HUES6 (cell line): ENCODE data around the gene CHRM2.

ENCODE experiments used
- H3K27ac ChIP-seq: 2 replicates; pipeline ENCODE4 v1.7.0; 2013; ENCODE audit warnings: low read depth, mild to moderate bottlenecking, low read length, inconsistent platforms
- H3K27me3 ChIP-seq: 2 replicates; pipeline ENCODE4 v1.6.1; 2013; ENCODE audit warnings: low read length; ENCODE audit not compliant: control insufficient read depth, insufficient read depth
- H3K36me3 ChIP-seq: 2 replicates; pipeline ENCODE4 v1.6.1; 2013; ENCODE audit warnings: low read length; ENCODE audit not compliant: control insufficient read depth, insufficient read depth
- H3K4me1 ChIP-seq: 2 replicates; pipeline ENCODE4 v1.6.1; 2013; ENCODE audit warnings: low read length; ENCODE audit not compliant: control insufficient read depth, insufficient read depth
- H3K4me3 ChIP-seq: 2 replicates; pipeline ENCODE4 v1.5.1; 2013; ENCODE audit warnings: low read depth, low read length
- H3K9ac ChIP-seq: one replicate; pipeline ENCODE4 v1.6.1; 2013; ENCODE audit warnings: mild to moderate bottlenecking, low read length
- H3K9me3 ChIP-seq: 2 replicates; pipeline ENCODE4 v1.6.1; 2013; ENCODE audit warnings: low read depth, low read length; ENCODE audit not compliant: control insufficient read depth, insufficient read depth

Gene CHRM2

GRCh38 chr7:136998495-136998894 is 130.0 kb downstream of the CHRM2 start:
- Histone ChIP-seq H3K9me3 (no peaks in the 10 kb centered on the region), H3K4me3 (no peak overlapping the region), H3K36me3 (no peaks in the 10 kb centered on the region), H3K27ac (no peak overlapping the region), H3K4me1 (0 out of 2 replicates have a peak, but pooled peaks cover 6% of the 10 kb centered on the region), H3K27me3 (no peaks in the 10 kb centered on the region), H3K9ac (no peak overlapping the region)

- Histone ChIP-seq H3K4me1 (0 out of 2 replicates have a peak, but pooled peaks cover 6% of the 10 kb centered on the region), H3K27ac (no peak overlapping the region)
Measured at GRCh38 chr7:137000621-137001020, 132.2 kb downstream of the CHRM2 start.

GRCh38 chr7:137001041-137001440 is 132.6 kb downstream of the CHRM2 start:
- H3K4me3 ChIP-seq = no peak overlapping the region
- H3K9ac ChIP-seq = no peak overlapping the region
- no peak overlapping the region for H3K27ac ChIP-seq
- H3K4me1 ChIP-seq = 0 out of 2 replicates have a peak, but pooled peaks cover 6% of the 10 kb centered on the region
- no peaks in the 10 kb centered on the region for H3K36me3 ChIP-seq
- no peaks in the 10 kb centered on the region for H3K9me3 ChIP-seq
- H3K27me3 ChIP-seq = no peaks in the 10 kb centered on the region

More at GRCh38 chr7:137000621-137001020, 132.2 kb downstream of the CHRM2 start:
- Histone ChIP-seq H3K36me3 (no peaks in the 10 kb centered on the region), H3K9me3 (no peaks in the 10 kb centered on the region), H3K27me3 (no peaks in the 10 kb centered on the region), H3K4me3 (no peak overlapping the region), H3K9ac (no peak overlapping the region)

- H3K9me3 ChIP-seq = no peaks in the 10 kb centered on the region
- no peak overlapping the region for H3K9ac ChIP-seq
- 0 out of 2 replicates have a peak, but pooled peaks cover 6% of the 10 kb centered on the region for H3K4me1 ChIP-seq
- H3K27me3 ChIP-seq = no peaks in the 10 kb centered on the region
- H3K27ac ChIP-seq = no peak overlapping the region
- no peak overlapping the region for H3K4me3 ChIP-seq
- H3K36me3 ChIP-seq = no peaks in the 10 kb centered on the region
Measured at GRCh38 chr7:137001478-137001877, 133.0 kb downstream of the CHRM2 start.

GRCh38 chr7:137003086-137003485 is 134.6 kb downstream of the CHRM2 start:
- Histone ChIP-seq H3K9me3 (no peaks in the 10 kb centered on the region), H3K27ac (no peak overlapping the region), H3K9ac (no peak overlapping the region), H3K4me1 (peaks cover 6% of the 10 kb centered on the region; the same call in 1 of the 2 replicates), H3K36me3 (no peaks in the 10 kb centered on the region), H3K27me3 (no peaks in the 10 kb centered on the region), H3K4me3 (no peak overlapping the region)

GRCh38 chr7:137003566-137003965 is 135.1 kb downstream of the CHRM2 start:
- no peaks in the 10 kb centered on the region for H3K27me3 ChIP-seq

GRCh38 chr7:137005873-137006272 is 137.4 kb downstream of the CHRM2 start:
- Histone ChIP-seq H3K4me3 (no peak overlapping the region), H3K27ac (no peak overlapping the region), H3K36me3 (no peaks in the 10 kb centered on the region), H3K4me1 (peaks cover 6% of the 10 kb centered on the region; the same call in 1 of the 2 replicates), H3K9me3 (no peaks in the 10 kb centered on the region), H3K27me3 (no peaks in the 10 kb centered on the region), H3K9ac (no peak overlapping the region)

More at GRCh38 chr7:137003566-137003965, 135.1 kb downstream of the CHRM2 start:
- Histone ChIP-seq H3K27ac (no peak overlapping the region), H3K36me3 (no peaks in the 10 kb centered on the region), H3K9me3 (no peaks in the 10 kb centered on the region), H3K4me1 (peaks cover 6% of the 10 kb centered on the region; the same call in 1 of the 2 replicates), H3K4me3 (no peak overlapping the region), H3K9ac (no peak overlapping the region)

- H3K27me3 ChIP-seq = no peaks in the 10 kb centered on the region
- H3K36me3 ChIP-seq = no peaks in the 10 kb centered on the region
- H3K9ac ChIP-seq = no peak overlapping the region
- peaks cover 3% of the 10 kb centered on the region; the same call in 1 of the 2 replicates for H3K4me1 ChIP-seq
- no peak overlapping the region for H3K4me3 ChIP-seq
- no peak overlapping the region for H3K27ac ChIP-seq
- no peaks in the 10 kb centered on the region for H3K9me3 ChIP-seq
Measured at GRCh38 chr7:137006293-137006692, 137.8 kb downstream of the CHRM2 start.

- Histone ChIP-seq H3K27me3 (no peaks in the 10 kb centered on the region), H3K27ac (no peak overlapping the region), H3K4me3 (no peak overlapping the region), H3K9ac (no peak overlapping the region), H3K4me1 (no peaks in the 10 kb centered on the region; the same call in 1 of the 2 replicates), H3K36me3 (no peaks in the 10 kb centered on the region), H3K9me3 (no peaks in the 10 kb centered on the region)
Measured at GRCh38 chr7:137007001-137007694, 138.7 kb downstream of the CHRM2 start.

GRCh38 chr7:137009404-137009803 is 141.0 kb downstream of the CHRM2 start:
- Histone ChIP-seq H3K36me3 (no peaks in the 10 kb centered on the region), H3K9me3 (no peaks in the 10 kb centered on the region), H3K9ac (no peak overlapping the region), H3K27me3 (no peaks in the 10 kb centered on the region), H3K27ac (no peak overlapping the region), H3K4me1 (no peaks in the 10 kb centered on the region; the same call in 1 of the 2 replicates), H3K4me3 (no peak overlapping the region)

GRCh38 chr7:137015015-137015414 is 146.6 kb downstream of the CHRM2 start:
- Histone ChIP-seq H3K27ac (no peak overlapping the region), H3K9ac (no peak overlapping the region), H3K27me3 (no peaks in the 10 kb centered on the region), H3K4me1 (peaks cover 6% of the 10 kb centered on the region; the same call in 1 of the 2 replicates), H3K4me3 (no peak overlapping the region), H3K36me3 (no peaks in the 10 kb centered on the region), H3K9me3 (no peaks in the 10 kb centered on the region)
